IMR-90 (cell line): Measurements from ENCODE around the gene FITM1. TPM values are rescaled to one million over a fixed set of nuclear protein-coding genes. Genes with fewer than 3 reads are reported as not detected.

Source experiments
- ATAC-seq: fragments of 200-7000 bp; cut with Tn5 transposase; 2 replicates; pipeline ENCODE4 v1.9.1; 2020; ENCODE audit warnings: low read depth, mild to moderate bottlenecking, moderate library complexity
- BruUV-seq: library from RNA; stranded (reverse); fragments of 400-500 nt; replicated peaks from 2 replicates; lab custom pipeline; 2021; lab: Mats Ljungman, UMichigan
- CTCF ChIA-PET: fragments of 300-600 bp; formaldehyde crosslinking; extraction: SDS; loops from one replicate; lab custom pipeline; 2021; ENCODE audit warnings: antibody characterized with exemption; lab: Yijun Ruan, JAX
- POLR2A ChIA-PET: fragments of 300-600 bp; sonication (Branson Sonifier 250); formaldehyde crosslinking; loops from one replicate; lab custom pipeline; 2022; ENCODE audit warnings: antibody characterized with exemption; ENCODE audit not compliant: unreplicated experiment; lab: Charles Lee
- DNase-seq: peaks from one replicate; pipeline ENCODE4 v3.0.0; 2013
- H2AFZ ChIP-seq: replicated peaks from 2 replicates; pipeline ENCODE3; 2013; ENCODE audit warnings: low read length, mild to moderate bottlenecking; ENCODE audit not compliant: poor library complexity
- H2AK5ac ChIP-seq: 2 replicates; pipeline ENCODE4 v1.6.1; 2013; ENCODE audit warnings: low read depth, low read length, inconsistent platforms
- H2AK9ac ChIP-seq: replicated peaks from 2 replicates; pipeline ENCODE3; 2013; ENCODE audit warnings: mild to moderate bottlenecking, low read depth, low read length, moderate library complexity; ENCODE audit not compliant: poor library complexity
- H2BK120ac ChIP-seq: 2 replicates; pipeline ENCODE4 v1.6.1; 2013; ENCODE audit warnings: low read depth, low read length, inconsistent platforms
- H2BK15ac ChIP-seq: 3 replicates; pipeline ENCODE4 v1.6.1; 2013; ENCODE audit warnings: low read depth, low read length, inconsistent platforms
- H2BK20ac ChIP-seq: 2 replicates; pipeline ENCODE4 v1.6.1; 2013; ENCODE audit warnings: low read depth, mild to moderate bottlenecking, inconsistent platforms, low read length, moderate library complexity
- H2BK5ac ChIP-seq: 2 replicates; pipeline ENCODE4 v1.6.1; 2013; ENCODE audit warnings: mild to moderate bottlenecking, low read depth, low read length, inconsistent platforms; ENCODE audit not compliant: poor library complexity, severe bottlenecking
- H3K14ac ChIP-seq: replicated peaks from 2 replicates; pipeline ENCODE4 v1.6.1; 2013; ENCODE audit warnings: low read depth, low read length, inconsistent platforms
- H3K18ac ChIP-seq: 2 replicates; pipeline ENCODE4 v1.6.1; 2013; ENCODE audit warnings: low read depth, low read length, control low read depth
- H3K23ac ChIP-seq: 2 replicates; pipeline ENCODE4 v1.6.1; 2013; ENCODE audit warnings: low read depth, low read length, inconsistent platforms
- H3K27ac ChIP-seq: 2 replicates; pipeline ENCODE4 v1.5.1; 2013; ENCODE audit warnings: mild to moderate bottlenecking, control low read depth, low read length; ENCODE audit not compliant: insufficient read depth
- H3K27me3 ChIP-seq: 2 replicates; pipeline ENCODE4 v1.6.1; 2013; ENCODE audit warnings: low read length; ENCODE audit not compliant: control insufficient read depth, insufficient read depth
- H3K36me3 ChIP-seq: 2 replicates; pipeline ENCODE4 v1.6.1; 2013; ENCODE audit warnings: low read length, mixed read lengths; ENCODE audit not compliant: control insufficient read depth, insufficient read depth
- H3K4ac ChIP-seq: 2 replicates; pipeline ENCODE4 v1.6.1; 2013; ENCODE audit warnings: low read depth, low read length, inconsistent platforms
- H3K4me1 ChIP-seq: 2 replicates; pipeline ENCODE4 v1.6.1; 2013; ENCODE audit warnings: low read length, mixed read lengths; ENCODE audit not compliant: control insufficient read depth, insufficient read depth
- H3K4me2 ChIP-seq: 2 replicates; pipeline ENCODE4 v1.6.1; 2013; ENCODE audit warnings: low read depth, mild to moderate bottlenecking, control low read depth, low read length, moderate library complexity
- H3K4me3 ChIP-seq: 2 replicates; pipeline ENCODE4 v1.5.1; 2013; ENCODE audit warnings: low read depth, mild to moderate bottlenecking, control low read depth, low read length, moderate library complexity; ENCODE audit not compliant: insufficient read depth
- H3K56ac ChIP-seq: 2 replicates; pipeline ENCODE4 v1.6.1; 2013; ENCODE audit warnings: low read length, inconsistent platforms; ENCODE audit not compliant: insufficient read depth; ENCODE audit errors: extremely low read depth
- H3K79me1 ChIP-seq, 2 experiments: 2 replicates each; pipeline ENCODE4 v1.6.1; 2013; ENCODE audit warnings: low read length in 2 of 2, inconsistent platforms in 1 of 2, low read depth in 1 of 2
- H3K9ac ChIP-seq: 2 replicates; pipeline ENCODE4 v1.6.1; 2013; ENCODE audit warnings: low read depth, low read length, control low read depth
- H3K9me1 ChIP-seq: 2 replicates; pipeline ENCODE4 v1.6.1; 2013; ENCODE audit warnings: low read length, inconsistent platforms; ENCODE audit not compliant: insufficient read depth
- H3K9me3 ChIP-seq: 2 replicates; pipeline ENCODE4 v1.6.1; 2013; ENCODE audit warnings: low read length; ENCODE audit not compliant: control insufficient read depth, insufficient read depth
- H4K20me1 ChIP-seq: 2 replicates; pipeline ENCODE4 v1.6.1; 2013; ENCODE audit warnings: low read length, inconsistent platforms; ENCODE audit not compliant: insufficient read depth
- H4K5ac ChIP-seq: 2 replicates; pipeline ENCODE4 v1.6.1; 2013; ENCODE audit warnings: mild to moderate bottlenecking, low read depth, low read length, control low read depth
- H4K8ac ChIP-seq, 2 experiments: 2 replicates each; pipeline ENCODE4 v1.6.1; 2013; ENCODE audit warnings: low read depth in 2 of 2, low read length in 2 of 2, control low read depth in 1 of 2, inconsistent platforms in 1 of 2
- H4K91ac ChIP-seq: 2 replicates; pipeline ENCODE4 v1.6.1; 2013; ENCODE audit warnings: low read depth, low read length, inconsistent platforms; ENCODE audit not compliant: insufficient read depth
- BHLHE40 ChIP-seq: fragments of 150-350 bp; IDR thresholded peaks from 2 replicates; pipeline ENCODE4 v1.6.1; 2016; ENCODE audit warnings: mild to moderate bottlenecking, low read depth, low read length
- CEBPB ChIP-seq: IDR thresholded peaks from 2 replicates; pipeline ENCODE4 v1.6.1; 2012; ENCODE audit warnings: low read depth, low read length, improper control_type of control experiment
- CHD1 ChIP-seq: IDR thresholded peaks from 2 replicates; pipeline ENCODE4 v1.6.1; 2012; ENCODE audit warnings: low read depth, low read length, improper control_type of control experiment
- FOS ChIP-seq: fragments of 150-350 bp; IDR thresholded peaks from 2 replicates; pipeline ENCODE4 v1.6.1; 2016; ENCODE audit warnings: low read depth, low read length
- MAFK ChIP-seq: IDR thresholded peaks from 2 replicates; pipeline ENCODE4 v1.6.1; 2012; ENCODE audit warnings: low read depth, low read length, improper control_type of control experiment
- MAZ ChIP-seq: IDR thresholded peaks from 2 replicates; pipeline ENCODE4 v1.6.1; 2012; ENCODE audit warnings: low read depth, mild to moderate bottlenecking, low read length, improper control_type of control experiment, moderate library complexity, borderline replicate concordance
- MXI1 ChIP-seq: IDR thresholded peaks from 2 replicates; pipeline ENCODE4 v1.6.1; 2012; ENCODE audit warnings: low read depth, mild to moderate bottlenecking, low read length, moderate library complexity, borderline replicate concordance
- NFE2L2 ChIP-seq: fragments of 150-350 bp; IDR thresholded peaks from 2 replicates; pipeline ENCODE4 v1.6.1; 2016; ENCODE audit warnings: low read depth, mild to moderate bottlenecking, low read length
- POLR2A ChIP-seq: IDR thresholded peaks from 2 replicates; pipeline ENCODE4 v1.6.1; 2012; ENCODE audit warnings: mild to moderate bottlenecking, low read depth, low read length
- RAD21 ChIP-seq: IDR thresholded peaks from 2 replicates; pipeline ENCODE4 v1.6.1; 2012; ENCODE audit warnings: low read length, improper control_type of control experiment
- RCOR1 ChIP-seq: IDR thresholded peaks from 2 replicates; pipeline ENCODE4 v1.6.1; 2012; ENCODE audit warnings: mild to moderate bottlenecking, low read length, improper control_type of control experiment; ENCODE audit not compliant: insufficient replicate concordance
- RFX5 ChIP-seq: IDR thresholded peaks from 2 replicates; pipeline ENCODE4 v1.8.0; 2012; ENCODE audit warnings: low read depth, mild to moderate bottlenecking, low read length, moderate library complexity
- SMC3 ChIP-seq: fragments of 150-350 bp; IDR thresholded peaks from 2 replicates; pipeline ENCODE4 v1.6.1; 2016; ENCODE audit warnings: low read depth, mild to moderate bottlenecking, antibody characterized with exemption, low read length, moderate library complexity
- WGBS, 2 experiments: methylation state at CpG; one replicate each; pipeline versions ENCODE4 v1.1.5 to v1.1.7; 2013; ENCODE audit warnings: missing lambda C conversion rate in 2 of 2; ENCODE audit not compliant: insufficient read length in 1 of 2; ENCODE audit errors: extremely low coverage in 2 of 2; 5-methylcytosine and 5-hydroxymethylcytosine counted together
- dilution Hi-C: fragments of 300-500 bp; cut with HindIII; formaldehyde crosslinking; loops from one replicate; pipeline ENCODE4 v1.14.3; 2018; ENCODE audit warnings: low sequenced_read_pairs; ENCODE audit not compliant: unreplicated experiment
- in situ Hi-C: fragments of 300-500 bp; cut with MboI; formaldehyde crosslinking; loops from 3 replicates; pipeline ENCODE4 v1.14.3; 2019; ENCODE audit warnings: low sequenced_read_pairs, inconsistent platforms, mixed read lengths
- intact Hi-C: fragments of 100-400 bp; cut with micrococcal nuclease; formaldehyde crosslinking; loops from 2 replicates; pipeline ENCODE4 v1.10.0; 2022
- polyA plus RNA-seq, 3 experiments: library from polyadenylated mRNA; depleted of rRNA; stranded (reverse); fragments of >200 nt; gene quantifications; 2 replicates each; pipeline ENCODE4 v1.2.3, GENCODE V29; 2012; ENCODE audit warnings: low replicate concordance in 1 of 3
- total RNA-seq: library from RNA; depleted of rRNA; stranded (reverse); fragments of >200 nt; gene quantifications from 2 replicates; pipeline ENCODE4 v1.2.3, GENCODE V29; 2012
- TF ChIP-seq, protein P1 (sequence below): conservative IDR thresholded peaks from 2 replicates; pipeline ENCODE4 v1.5.1; 2012; ENCODE audit warnings: mild to moderate bottlenecking, low read depth, low read length, improper control_type of control experiment
- TF ChIP-seq, protein P2 (sequence below): fragments of 150-350 bp; IDR thresholded peaks from 2 replicates; pipeline ENCODE4 v1.6.1; 2016; ENCODE audit warnings: low read depth, mild to moderate bottlenecking, low read length, moderate library complexity, borderline replicate concordance

FITM1 gene
- total and polyA plus RNA-seq, 2 of the 4 experiments (the other 2 are of a cell fraction) = not detected

GRCh38 chr14:24145690-24146452 is 15.4 kb downstream of the FITM1 start:
- Histone ChIP-seq H3K4me2 (peak overlapping the region; percentile 96), H3K9me1 (peaks cover 15% of the 10 kb centered on the region), H4K5ac (peak overlapping the region; percentile 46; the same call in 1 of the 2 replicates), H4K20me1 (peaks cover 12% of the 10 kb centered on the region), H3K14ac (peak overlapping the region; percentile 72), H4K91ac (peak overlapping the region; percentile 75), H3K79me1 (peaks cover 34 to 72% of the 10 kb centered on the region in 2 experiments), H3K9ac (peak overlapping the region; percentile 76), H2BK5ac (peak overlapping the region; percentile 71), H3K4me1 (peaks cover 10% of the 10 kb centered on the region), H3K27ac (peak overlapping the region; percentile 79), H3K4me3 (peak overlapping the region; percentile 86), H3K36me3 (peaks cover 19% of the 10 kb centered on the region), H2BK120ac (0 out of 2 replicates have a peak overlapping the region, but pooled peaks have one; percentile 3), H2AK5ac (peak overlapping the region; percentile 72), H3K18ac (peak overlapping the region; percentile 22; the same call in 1 of the 2 replicates), H2AK9ac (peak overlapping the region; percentile 92), H3K23ac (peak overlapping the region; percentile 88), H3K56ac (peak overlapping the region; percentile 67), H3K27me3 (no peaks in the 10 kb centered on the region), H3K4ac (peak overlapping the region; percentile 70), H2BK15ac (peak overlapping the region; percentile 10; the same call in 1 of the 3 replicates), H2AFZ (peak overlapping the region; percentile 85), H4K8ac (peak overlapping the region; percentile 2 to 66; a peak in 2 of 4 replicates), H3K9me3 (no peaks in the 10 kb centered on the region), H2BK20ac (no peak overlapping the region; the same call in 1 of the 2 replicates)
- ChIA-PET CTCF (interaction anchor here (0.6 to 1.5 kb wide), 4 partner anchors 10 to 297 kb away, joined by 3 read pairs; partner anchors contain the start of gene IRF9), POLR2A (interaction anchor here (1.4 kb wide), 1 partner anchor 32 kb away, joined by 6 read pairs; the partner anchor contains the start of genes DCAF11 and NRL)
- in situ Hi-C loops (loop anchor here (25.0 kb wide), 2 partner anchors 834 to 1059 kb away; partner anchors contain the start of genes ACIN1, BCL2L2, C14orf119 and PABPN1), dilution Hi-C loops (no loop called here), intact Hi-C loops (loop anchor here (2.0 kb wide), 1 partner anchor 151 kb away; no protein-coding TSS in a partner anchor)
- TF ChIP-seq POLR2A = no peak
- TF ChIP-seq, protein P1, sequence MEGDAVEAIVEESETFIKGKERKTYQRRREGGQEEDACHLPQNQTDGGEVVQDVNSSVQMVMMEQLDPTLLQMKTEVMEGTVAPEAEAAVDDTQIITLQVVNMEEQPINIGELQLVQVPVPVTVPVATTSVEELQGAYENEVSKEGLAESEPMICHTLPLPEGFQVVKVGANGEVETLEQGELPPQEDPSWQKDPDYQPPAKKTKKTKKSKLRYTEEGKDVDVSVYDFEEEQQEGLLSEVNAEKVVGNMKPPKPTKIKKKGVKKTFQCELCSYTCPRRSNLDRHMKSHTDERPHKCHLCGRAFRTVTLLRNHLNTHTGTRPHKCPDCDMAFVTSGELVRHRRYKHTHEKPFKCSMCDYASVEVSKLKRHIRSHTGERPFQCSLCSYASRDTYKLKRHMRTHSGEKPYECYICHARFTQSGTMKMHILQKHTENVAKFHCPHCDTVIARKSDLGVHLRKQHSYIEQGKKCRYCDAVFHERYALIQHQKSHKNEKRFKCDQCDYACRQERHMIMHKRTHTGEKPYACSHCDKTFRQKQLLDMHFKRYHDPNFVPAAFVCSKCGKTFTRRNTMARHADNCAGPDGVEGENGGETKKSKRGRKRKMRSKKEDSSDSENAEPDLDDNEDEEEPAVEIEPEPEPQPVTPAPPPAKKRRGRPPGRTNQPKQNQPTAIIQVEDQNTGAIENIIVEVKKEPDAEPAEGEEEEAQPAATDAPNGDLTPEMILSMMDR = no peak
- TF ChIP-seq NFE2L2 = no peak
- no peak for TF ChIP-seq SMC3
- TF ChIP-seq MXI1 = no peak
- TF ChIP-seq MAZ = no peak
- TF ChIP-seq, protein P2, sequence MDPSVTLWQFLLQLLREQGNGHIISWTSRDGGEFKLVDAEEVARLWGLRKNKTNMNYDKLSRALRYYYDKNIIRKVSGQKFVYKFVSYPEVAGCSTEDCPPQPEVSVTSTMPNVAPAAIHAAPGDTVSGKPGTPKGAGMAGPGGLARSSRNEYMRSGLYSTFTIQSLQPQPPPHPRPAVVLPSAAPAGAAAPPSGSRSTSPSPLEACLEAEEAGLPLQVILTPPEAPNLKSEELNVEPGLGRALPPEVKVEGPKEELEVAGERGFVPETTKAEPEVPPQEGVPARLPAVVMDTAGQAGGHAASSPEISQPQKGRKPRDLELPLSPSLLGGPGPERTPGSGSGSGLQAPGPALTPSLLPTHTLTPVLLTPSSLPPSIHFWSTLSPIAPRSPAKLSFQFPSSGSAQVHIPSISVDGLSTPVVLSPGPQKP = no peak
- no peak for TF ChIP-seq RCOR1
- TF ChIP-seq CEBPB = no peak
- TF ChIP-seq RFX5 = no peak
- no peak for TF ChIP-seq RAD21
- TF ChIP-seq MAFK = no peak
- TF ChIP-seq FOS = no peak
- TF ChIP-seq CHD1 = no peak
- TF ChIP-seq BHLHE40 = no peak
- TSS peak; percentile 63 for BruUV-seq
- no CpG with 5 or more reads among the region's 9 CpGs for WGBS, 2 experiments
- DNase-seq (peak; percentile 80), ATAC-seq (peak; percentile 0)
